IPS-20b (cell line): Measurements from ENCODE around the gene PABPC1L.

Source experiments
- H3K27ac ChIP-seq: one replicate; pipeline ENCODE4 v1.5.1; 2013; ENCODE audit warnings: low read length
- H3K27me3 ChIP-seq: 2 replicates; pipeline ENCODE4 v1.6.1; 2013; ENCODE audit warnings: mild to moderate bottlenecking, low read length, inconsistent platforms; ENCODE audit not compliant: insufficient read depth
- H3K36me3 ChIP-seq: 2 replicates; pipeline ENCODE4 v1.6.1; 2013; ENCODE audit warnings: low read depth, mild to moderate bottlenecking, inconsistent platforms, low read length, moderate library complexity; ENCODE audit not compliant: insufficient read depth
- H3K4me1 ChIP-seq: 2 replicates; pipeline ENCODE4 v1.6.1; 2013; ENCODE audit warnings: mild to moderate bottlenecking, control low read depth, inconsistent platforms, low read length, moderate library complexity; ENCODE audit not compliant: insufficient read depth
- H3K4me3 ChIP-seq: 2 replicates; pipeline ENCODE4 v1.5.1; 2013; ENCODE audit warnings: mild to moderate bottlenecking, low read length, inconsistent platforms
- H3K9ac ChIP-seq: 2 replicates; pipeline ENCODE4 v1.6.1; 2013; ENCODE audit warnings: low read depth, mild to moderate bottlenecking, inconsistent platforms, low read length, moderate library complexity
- H3K9me3 ChIP-seq: 2 replicates; pipeline ENCODE4 v1.6.1; 2013; ENCODE audit warnings: mild to moderate bottlenecking, low read depth, low read length, inconsistent platforms; ENCODE audit not compliant: insufficient read depth

PABPC1L gene

DNA sequence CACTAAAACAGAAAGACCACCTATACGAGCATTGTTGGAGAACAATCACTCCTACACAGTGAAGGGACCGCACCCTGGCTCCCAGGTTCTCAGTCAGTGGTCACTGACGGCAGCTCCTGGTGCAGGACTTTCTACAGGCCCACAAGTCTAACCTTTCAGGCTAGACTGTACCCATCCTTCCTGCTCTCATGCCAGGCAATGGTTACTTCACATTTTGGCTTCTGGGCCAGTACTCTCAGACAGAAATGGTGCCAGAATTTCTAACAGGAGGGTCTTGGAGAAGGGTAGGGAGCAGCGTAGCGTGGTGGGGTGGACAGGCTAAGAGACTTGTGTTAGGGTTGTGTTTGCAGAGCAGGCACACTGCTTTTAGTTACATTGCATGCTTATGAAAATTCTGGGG, 38.2 kb downstream of the PABPC1L start:
- no peaks in the 10 kb centered on the region for H3K4me1 ChIP-seq
- no peak overlapping the region for H3K4me3 ChIP-seq
- no peaks in the 10 kb centered on the region for H3K27me3 ChIP-seq
- H3K9me3 ChIP-seq: no peaks in the 10 kb centered on the region
- H3K9ac ChIP-seq: no peak overlapping the region
- H3K27ac ChIP-seq: no peak overlapping the region
- H3K36me3 ChIP-seq: peaks cover 99% of the 10 kb centered on the region

DNA sequence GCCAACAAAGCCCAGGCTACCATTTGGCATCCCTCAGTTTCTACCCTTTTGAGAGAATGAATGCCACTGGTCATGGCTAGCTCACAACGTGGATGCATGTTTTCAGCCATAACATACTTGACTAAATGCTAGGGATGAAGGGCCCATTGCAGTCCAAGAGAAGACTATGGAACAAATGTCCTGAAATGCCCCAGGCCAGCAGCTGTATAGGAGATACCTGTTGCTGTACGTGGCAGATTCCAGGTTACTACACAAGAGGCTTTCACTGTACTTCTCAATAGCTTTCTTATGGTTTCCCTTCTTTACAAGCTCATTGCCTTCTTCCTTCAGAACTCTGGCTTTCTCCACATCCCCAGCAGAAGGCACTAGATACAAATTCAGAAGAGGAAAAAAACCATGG, 38.7 kb downstream of the PABPC1L start:
- Histone ChIP-seq H3K9me3 (no peaks in the 10 kb centered on the region), H3K4me1 (no peaks in the 10 kb centered on the region), H3K27me3 (no peaks in the 10 kb centered on the region), H3K27ac (no peak overlapping the region), H3K4me3 (no peak overlapping the region), H3K9ac (no peak overlapping the region), H3K36me3 (peaks cover 99% of the 10 kb centered on the region)

DNA sequence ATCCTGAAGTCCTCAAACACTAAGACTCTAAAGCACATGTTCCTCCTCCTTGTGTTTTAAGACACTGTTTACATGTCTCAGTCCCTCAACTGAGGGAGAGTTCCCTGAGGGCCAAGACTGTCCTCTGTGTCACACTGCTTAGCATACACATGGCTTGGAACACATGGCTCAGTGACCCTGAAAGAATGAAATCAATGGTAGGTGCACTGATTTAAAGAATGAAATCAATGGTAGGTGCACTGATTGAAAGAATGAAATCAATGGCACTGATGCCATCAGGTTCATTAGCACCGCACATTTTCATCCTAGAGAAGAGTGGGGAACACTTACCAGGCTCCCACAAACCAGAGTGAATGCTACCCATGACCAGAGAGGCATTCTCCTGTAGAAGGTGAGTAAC, 40.5 kb downstream of the PABPC1L start:
- H3K9me3 ChIP-seq: no peaks in the 10 kb centered on the region
- no peak overlapping the region for H3K27ac ChIP-seq
- peaks cover 99% of the 10 kb centered on the region for H3K36me3 ChIP-seq
- H3K4me1 ChIP-seq: no peaks in the 10 kb centered on the region
- no peaks in the 10 kb centered on the region for H3K27me3 ChIP-seq
- H3K4me3 ChIP-seq: no peak overlapping the region
- no peak overlapping the region for H3K9ac ChIP-seq

DNA sequence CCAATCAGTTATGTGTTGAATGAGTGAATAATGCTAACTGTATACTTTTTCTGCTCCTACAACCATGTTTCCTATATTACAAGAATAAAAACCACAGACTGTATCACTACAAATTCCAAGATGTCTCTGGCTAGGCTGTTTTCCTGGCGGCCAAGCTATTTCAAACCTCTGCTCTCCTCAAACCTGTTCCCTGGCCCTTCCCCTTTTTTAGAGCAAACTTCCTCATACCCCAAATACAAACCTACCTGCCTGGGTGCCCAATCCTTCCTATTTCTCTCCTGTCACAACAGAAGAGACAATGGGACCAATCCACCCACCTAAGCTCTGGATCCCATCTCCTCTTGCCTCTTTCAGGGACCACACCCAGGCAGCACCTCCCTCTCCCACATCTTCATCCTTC, 42.9 kb downstream of the PABPC1L start:
- no peaks in the 10 kb centered on the region for H3K4me1 ChIP-seq
- no peak overlapping the region for H3K9ac ChIP-seq
- H3K4me3 ChIP-seq: no peak overlapping the region
- H3K36me3 ChIP-seq: peaks cover 89% of the 10 kb centered on the region
- no peaks in the 10 kb centered on the region for H3K9me3 ChIP-seq
- no peak overlapping the region for H3K27ac ChIP-seq
- no peaks in the 10 kb centered on the region for H3K27me3 ChIP-seq

- Histone ChIP-seq H3K4me1 (peaks cover 3% of the 10 kb centered on the region; the same call in 1 of the 2 replicates), H3K9me3 (no peaks in the 10 kb centered on the region), H3K9ac (no peak overlapping the region), H3K4me3 (no peak overlapping the region), H3K27ac (no peak overlapping the region), H3K36me3 (peaks cover 81% of the 10 kb centered on the region), H3K27me3 (no peaks in the 10 kb centered on the region)
These were observed 44.4 kb downstream of the PABPC1L start for GRCh38 chr20:44954211-44954610.

GRCh38 chr20:44955270-44955669, 45.4 kb downstream of the PABPC1L start:
- no peak overlapping the region for H3K27ac ChIP-seq
- no peaks in the 10 kb centered on the region for H3K9me3 ChIP-seq
- H3K4me3 ChIP-seq: no peak overlapping the region
- peaks cover 4% of the 10 kb centered on the region; the same call in 1 of the 2 replicates for H3K4me1 ChIP-seq
- no peak overlapping the region for H3K9ac ChIP-seq
- H3K27me3 ChIP-seq: no peaks in the 10 kb centered on the region
- H3K36me3 ChIP-seq: peaks cover 71% of the 10 kb centered on the region

DNA sequence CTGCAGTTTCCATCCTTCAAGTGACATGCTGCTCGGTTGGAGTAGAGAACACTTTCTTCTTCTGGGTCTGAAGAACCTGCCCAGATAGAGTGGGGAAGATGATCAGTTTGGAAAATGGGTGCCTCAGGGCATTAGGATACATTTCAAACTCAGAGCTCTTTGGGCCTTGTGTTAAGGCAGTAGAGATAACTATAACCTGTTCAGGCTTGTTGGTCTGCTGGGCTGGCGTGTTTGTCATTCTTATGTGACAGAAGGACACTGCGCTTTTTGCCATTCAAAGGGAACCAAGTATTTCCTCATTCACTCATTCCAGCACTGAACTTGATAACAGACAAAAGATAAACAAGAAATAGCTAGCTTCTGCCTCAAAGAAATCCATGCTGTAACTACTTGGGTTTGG, 46.5 kb downstream of the PABPC1L start:
- H3K27me3 ChIP-seq: peaks cover 8% of the 10 kb centered on the region
- peaks cover 14% of the 10 kb centered on the region; the same call in 1 of the 2 replicates for H3K4me1 ChIP-seq
- H3K36me3 ChIP-seq: peaks cover 60% of the 10 kb centered on the region
- H3K9me3 ChIP-seq: no peaks in the 10 kb centered on the region
- no peak overlapping the region for H3K9ac ChIP-seq
- H3K27ac ChIP-seq: no peak overlapping the region
- H3K4me3 ChIP-seq: no peak overlapping the region

DNA sequence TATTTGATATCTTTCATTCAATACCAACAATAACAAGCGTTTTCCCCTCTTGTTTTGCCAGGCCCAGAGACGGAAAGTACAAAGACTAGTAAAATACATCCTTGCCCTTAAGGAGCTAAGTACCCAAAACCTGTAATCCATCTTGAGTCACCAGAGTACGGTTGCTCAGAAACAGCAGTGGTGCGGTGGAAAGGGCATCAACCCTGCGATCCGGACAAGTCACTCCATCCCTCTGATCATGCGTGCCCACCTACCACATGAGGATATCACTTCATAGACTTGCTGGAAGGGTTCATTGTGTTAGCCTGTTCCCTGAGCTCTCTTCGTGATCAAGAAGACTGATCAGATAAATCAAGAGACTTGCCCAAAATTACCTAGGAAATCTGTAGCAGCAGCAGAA, 48.4 kb downstream of the PABPC1L start:
- no peak overlapping the region for H3K4me3 ChIP-seq
- peaks cover 22% of the 10 kb centered on the region for H3K27me3 ChIP-seq
- H3K9me3 ChIP-seq: no peaks in the 10 kb centered on the region
- H3K27ac ChIP-seq: no peak overlapping the region
- H3K36me3 ChIP-seq: peaks cover 41% of the 10 kb centered on the region
- no peak overlapping the region for H3K9ac ChIP-seq
- peaks cover 16% of the 10 kb centered on the region; the same call in 1 of the 2 replicates for H3K4me1 ChIP-seq

DNA sequence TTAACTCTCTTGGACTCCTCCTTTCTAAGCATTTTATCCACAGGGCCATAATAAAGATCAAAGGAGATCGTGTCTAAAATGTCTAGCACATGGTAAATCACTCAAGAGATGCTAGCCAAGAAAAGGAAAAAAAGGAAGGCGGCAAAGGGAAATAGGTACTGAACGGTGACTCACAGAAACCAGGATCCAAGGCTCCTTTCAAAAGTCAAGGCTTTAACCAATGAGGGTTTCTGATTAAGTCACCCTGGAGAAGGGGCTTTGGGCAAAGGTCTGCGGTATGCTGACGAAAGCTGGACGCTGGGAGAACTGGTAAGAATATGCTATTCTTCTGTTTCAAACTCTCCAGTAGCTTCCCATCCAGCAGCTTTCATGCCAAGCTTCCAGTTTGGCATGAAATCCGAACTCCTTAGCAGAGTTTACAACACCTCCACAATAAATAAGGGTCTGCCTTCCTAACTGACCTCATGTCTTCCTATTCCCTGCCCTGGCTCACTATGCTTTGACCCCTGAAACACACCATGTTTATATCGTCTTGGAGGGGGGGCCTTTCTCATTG, 49.3 kb downstream of the PABPC1L start:
- Histone ChIP-seq H3K9me3 (no peaks in the 10 kb centered on the region), H3K36me3 (peaks cover 32% of the 10 kb centered on the region), H3K27me3 (peaks cover 30% of the 10 kb centered on the region), H3K27ac (no peak overlapping the region), H3K4me1 (peaks cover 16% of the 10 kb centered on the region; the same call in 1 of the 2 replicates), H3K4me3 (peak overlapping the region; percentile 95), H3K9ac (peak overlapping the region; percentile 85; the same call in 1 of the 2 replicates)

DNA sequence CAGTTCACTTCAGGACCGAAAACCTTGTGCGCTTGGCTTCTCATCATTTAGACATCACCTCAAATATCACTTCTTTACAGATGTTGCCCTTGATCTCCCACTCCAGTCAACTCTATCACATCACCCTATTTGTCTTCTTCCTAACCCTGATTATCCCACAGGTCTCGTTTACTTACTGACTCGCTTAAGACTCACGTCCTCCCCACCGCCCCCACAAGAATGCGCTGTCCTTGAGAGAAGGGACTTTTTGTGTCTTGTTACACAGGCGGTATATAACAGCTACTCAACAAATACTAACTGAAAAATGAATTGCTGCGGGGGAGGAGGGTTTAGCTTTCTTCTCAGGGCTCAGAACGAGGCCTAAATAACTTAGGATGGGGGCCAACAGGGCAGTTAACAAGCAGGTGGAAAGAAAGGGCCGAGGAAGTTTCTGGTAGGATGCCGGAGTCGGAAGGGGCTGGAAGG, 49.8 kb downstream of the PABPC1L start:
- Histone ChIP-seq H3K27ac (no peak overlapping the region), H3K4me1 (peaks cover 16% of the 10 kb centered on the region; the same call in 1 of the 2 replicates), H3K27me3 (peaks cover 33% of the 10 kb centered on the region), H3K36me3 (peaks cover 27% of the 10 kb centered on the region), H3K9ac (peak overlapping the region; percentile 85; the same call in 1 of the 2 replicates), H3K4me3 (peak overlapping the region; percentile 95), H3K9me3 (no peaks in the 10 kb centered on the region)

GRCh38 chr20:44960103-44960852, 50.4 kb downstream of the PABPC1L start, which contains the start of gene TOMM34:
Gene TOMM34, minus strand, starts transcription at chr20:44960397. Its CDS starts 64 bp downstream, at chr20:44960333.
- Histone ChIP-seq H3K4me3 (peak within 1 kb of the TSS; percentile 95), H3K36me3 (peaks cover 21% of the 10 kb centered on the region), H3K27me3 (peaks cover 39% of the 10 kb centered on the region), H3K9me3 (no peaks in the 10 kb centered on the region), H3K27ac (no peak within 1 kb of the TSS), H3K9ac (peak within 1 kb of the TSS; percentile 85; the same call in 1 of the 2 replicates), H3K4me1 (peaks cover 16% of the 10 kb centered on the region; the same call in 1 of the 2 replicates)
